HepG2 (cell line): Measurements from ENCODE around the gene ACVR1B. TPM values are rescaled to one million over a fixed set of nuclear protein-coding genes. Genes with fewer than 3 reads are reported as not detected.
A peak's percentile ranks its signal among the peaks of the same experiment; 100 is the strongest.

Experiments used
- ATAC-seq: fragments of 200-7000 bp; cut with Tn5 transposase; 3 replicates; pipeline ENCODE4 v1.9.1; 2020; ENCODE audit warnings: mild to moderate bottlenecking, moderate library complexity
- BruUV-seq: library from RNA; stranded (reverse); fragments of 400-500 nt; replicated peaks from 2 replicates; lab custom pipeline; 2021; lab: Mats Ljungman, UMichigan
- CTCF ChIA-PET: fragments of 300-600 bp; formaldehyde crosslinking; extraction: SDS; loops from one replicate; lab custom pipeline; 2021; ENCODE audit warnings: low total read pairs, inconsistent platforms, low intra/inter-chr PET ratio; lab: Yijun Ruan, JAX
- POLR2A ChIA-PET: fragments of 350-600 bp; sonication (Branson Sonifier 250); formaldehyde crosslinking; loops from one replicate; lab custom pipeline; 2020; ENCODE audit warnings: antibody characterized with exemption, inconsistent platforms; lab: Yijun Ruan, JAX
- DNase-seq: peaks from one replicate; pipeline ENCODE4 v3.0.0-alpha.2; 2015; ENCODE audit warnings: low spot score
- FAIRE-seq: peaks from 3 replicates; lab custom pipeline; 2011; peaks lifted over from hg19 to GRCh38; lab: Jason Lieb, UNC
- H2AFZ ChIP-seq: one replicate; pipeline ENCODE4 v1.6.1; 2011; ENCODE audit warnings: low read length, inconsistent platforms
- H3K27ac ChIP-seq: fragments of 300-600 bp; 3 replicates; pipeline ENCODE4 v1.8.0; 2011; ENCODE audit warnings: mixed run types, mild to moderate bottlenecking, mixed read lengths, low read length, inconsistent platforms; ENCODE audit not compliant: insufficient read depth; ENCODE audit errors: extremely low read length
- H3K27me3 ChIP-seq, 2 experiments: fragments of 200-600 bp in 1 of 2; 2 replicates in 1 of 2; 3 replicates in 1 of 2; pipeline versions ENCODE4 v1.6.0 to v1.8.0; 2011; ENCODE audit warnings: low read length in 2 of 2, mild to moderate bottlenecking in 2 of 2, moderate library complexity in 2 of 2, inconsistent platforms in 1 of 2; ENCODE audit not compliant: insufficient read depth in 2 of 2, control insufficient read depth in 1 of 2
- H3K36me3 ChIP-seq, 2 experiments: fragments of 200-600 bp in 1 of 2; replicated peaks in 1 of 2; 2 replicates in 1 of 2; 3 replicates in 1 of 2; pipeline versions ENCODE4 v1.5.1 to v1.8.0; 2011; ENCODE audit warnings: low read length in 2 of 2, inconsistent platforms in 1 of 2; ENCODE audit not compliant: insufficient read depth in 2 of 2, control insufficient read depth in 1 of 2
- H3K4me1 ChIP-seq: 2 replicates; pipeline ENCODE4 v1.5.1; 2012; ENCODE audit warnings: low read length, inconsistent platforms; ENCODE audit not compliant: insufficient read depth
- H3K4me2 ChIP-seq: 2 replicates; pipeline ENCODE4 v1.6.0; 2011; ENCODE audit warnings: low read depth, low read length, inconsistent platforms
- H3K4me3 ChIP-seq, 3 experiments: fragments of 200-600 bp in 1 of 3; sonication (generic), shearing (Covaris generic) in 1 of 3; replicated peaks in 1 of 3; 2 replicates each; pipeline ENCODE4 v1.5.1; 2011 to 2016; ENCODE audit warnings: low read length in 3 of 3, inconsistent platforms in 2 of 3, low read depth in 2 of 3, mild to moderate bottlenecking in 2 of 3, control low read depth in 1 of 3, mixed read lengths in 1 of 3; ENCODE audit not compliant: insufficient read depth in 1 of 3
- H3K79me2 ChIP-seq: one replicate; pipeline ENCODE4 v1.6.1; 2011; ENCODE audit warnings: low read length, inconsistent platforms; ENCODE audit not compliant: insufficient read depth
- H3K9ac ChIP-seq: 2 replicates; pipeline ENCODE4 v1.6.0; 2011; ENCODE audit warnings: mild to moderate bottlenecking, low read depth, low read length, inconsistent platforms; ENCODE audit not compliant: insufficient read depth
- H3K9me3 ChIP-seq: 2 replicates; pipeline ENCODE4 v1.5.1; 2012; ENCODE audit warnings: mild to moderate bottlenecking, low read length
- H4K20me1 ChIP-seq: 2 replicates; pipeline ENCODE4 v1.6.0; 2011; ENCODE audit warnings: inconsistent platforms, mild to moderate bottlenecking, low read length, moderate library complexity; ENCODE audit not compliant: insufficient read depth
- CBX1 ChIP-seq: IDR thresholded peaks from one replicate; pipeline ENCODE4 v1.6.1; 2016; ENCODE audit warnings: antibody characterized with exemption, low read depth
- FOXK2 ChIP-seq: fragments of 450-650 bp; IDR thresholded peaks from 2 replicates; pipeline ENCODE4 v1.6.1; 2016
- HDAC1 ChIP-seq: sonication (generic); formaldehyde crosslinking; IDR thresholded peaks from 2 replicates; pipeline ENCODE4 v1.5.1; 2020; ENCODE audit warnings: mild to moderate bottlenecking, missing genetic modification reagents
- KLF15 ChIP-seq: sonication (generic); formaldehyde crosslinking; IDR thresholded peaks from 2 replicates; pipeline ENCODE4 v1.8.1; 2023; ENCODE audit warnings: borderline replicate concordance, mild to moderate bottlenecking, inconsistent platforms, missing genetic modification reagents, mixed read lengths
- ZNF12 ChIP-seq: sonication (generic); formaldehyde crosslinking; IDR thresholded peaks from 2 replicates; pipeline ENCODE4 v1.5.0; 2020; ENCODE audit warnings: missing genetic modification reagents
- ZNF558 ChIP-seq: sonication (generic); formaldehyde crosslinking; IDR thresholded peaks from 2 replicates; pipeline ENCODE4 v1.9.0; 2022; ENCODE audit warnings: mild to moderate bottlenecking, missing genetic modification reagents, borderline replicate concordance
- ZNF569 ChIP-seq: sonication (generic); formaldehyde crosslinking; IDR thresholded peaks from 2 replicates; pipeline ENCODE4 v1.5.0; 2020; ENCODE audit warnings: mild to moderate bottlenecking, missing genetic modification reagents, moderate library complexity, borderline replicate concordance
- ZNF788 ChIP-seq: sonication (generic); formaldehyde crosslinking; IDR thresholded peaks from 2 replicates; pipeline ENCODE4 v1.5.0; 2020; ENCODE audit warnings: mild to moderate bottlenecking, missing genetic modification reagents, borderline replicate concordance
- WGBS: methylation state at CpG from one replicate; pipeline ENCODE4 v1.1.6; 2017; ENCODE audit warnings: low lambda C conversion rate; 5-methylcytosine and 5-hydroxymethylcytosine counted together
- in situ Hi-C: cut with HindIII; loops from 2 replicates; pipeline ENCODE4 v1.10.0; 2017; ENCODE audit warnings: low pct_unique_long_range_greater_than_20kb; ENCODE audit not compliant: extremely low pct_ligation_motif_present
- intact Hi-C: fragments of 100-400 bp; cut with micrococcal nuclease; formaldehyde crosslinking; loops from one replicate; pipeline ENCODE4 v1.10.0; 2022; ENCODE audit not compliant: unreplicated experiment
- polyA plus RNA-seq, 8 experiments: library from polyadenylated mRNA; depleted of rRNA in 3 of 8; stranded (reverse) in 7 of 8; unstranded in 1 of 8; fragments of >200 nt; fragmentation: Illumina TruSeq in 4 of 8; extraction: Trizol in 4 of 8; gene quantifications; 2 replicates each; pipeline versions ENCODE4 v1.2.1 to v1.2.3, GENCODE V29; 2011 to 2016; ENCODE audit warnings: low read depth in 4 of 8, missing spikeins in 1 of 8, mixed read lengths in 1 of 8; ENCODE audit not compliant: insufficient read depth in 1 of 8
- total RNA-seq, 5 experiments: library from RNA; depleted of rRNA; stranded (reverse); fragments of >200 nt; fragmentation: Illumina TruSeq; extraction: Trizol; gene quantifications; 2 replicates each; pipeline ENCODE4 v1.2.3, GENCODE V29; 2016; ENCODE audit warnings: low read depth in 1 of 5
- TF ChIP-seq, protein P1 (sequence below): sonication (generic); formaldehyde crosslinking; IDR thresholded peaks from 2 replicates; pipeline ENCODE4 v1.4.0; 2020; ENCODE audit warnings: missing genetic modification reagents, borderline replicate concordance

ACVR1B gene
- total and polyA plus RNA-seq, 2 of the 13 experiments (the other 11 are each of a cell fraction or from before 2014, with no cell fraction given): 8.9 to 12.1 TPM

DNA sequence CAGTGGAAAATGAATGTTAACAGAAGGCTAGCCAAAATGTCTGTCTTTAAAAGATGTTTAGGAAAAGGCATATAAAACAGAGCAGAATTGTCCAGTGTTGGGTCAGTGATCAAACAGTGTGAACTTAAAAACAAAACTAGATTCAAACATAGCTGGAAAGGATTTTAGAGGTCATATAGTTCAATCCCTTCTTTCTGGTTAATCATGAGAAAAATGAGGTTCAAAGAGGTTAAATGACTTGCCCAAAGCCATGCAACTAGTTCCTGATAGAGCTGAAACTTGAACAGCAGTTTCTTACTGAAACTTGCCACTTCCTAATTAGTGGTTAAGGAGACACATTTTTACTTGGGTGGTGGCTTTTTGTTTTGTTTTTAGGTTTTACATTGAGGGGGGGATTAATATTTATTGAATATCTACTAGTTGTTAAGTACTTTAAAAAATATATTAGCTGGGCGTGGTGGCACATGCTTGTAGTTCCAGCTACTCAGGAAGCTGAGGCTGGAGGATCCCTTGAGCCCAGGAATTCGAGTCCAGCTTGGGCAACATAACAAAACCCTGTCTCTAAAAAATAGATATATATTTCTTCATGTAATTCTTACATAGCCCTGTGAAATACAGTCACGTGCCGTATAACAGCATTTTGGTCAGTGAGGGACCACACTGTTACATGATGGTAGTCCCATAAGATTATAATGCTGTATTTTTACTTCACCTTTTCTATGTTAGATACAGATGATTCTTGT lies 20.4 kb downstream of the ACVR1B start:
- Histone ChIP-seq H3K27ac (peak overlapping the region; percentile 63), H3K9me3 (no peaks in the 10 kb centered on the region), H3K79me2 (peaks cover 63% of the 10 kb centered on the region), H3K36me3 (peaks cover 4 to 7% of the 10 kb centered on the region in 2 experiments; a peak in 3 of 5 replicates), H4K20me1 (no peaks in the 10 kb centered on the region)
- in situ Hi-C loops: no loop called here
- DNase-seq: no peak
- WGBS: 64% methylated on average over 4 of the region's 4 CpGs
- no peak for ATAC-seq
- TF ChIP-seq HDAC1 (CRISPR knock-in tag) (0 out of 2 replicates have a peak, but pooled peaks have one; percentile 17), KLF15 (CRISPR knock-in tag) (no peak), ZNF788 (no peak)
- TF ChIP-seq, all 625 proteins: peak for 1
- Histone ChIP-seq H3K4me3 (peak overlapping the region in 1 of 3 experiments; percentile 31; a peak in 1 of 6 replicates), H3K4me2 (peak overlapping the region; percentile 70), H3K27me3 (no peaks in the 10 kb centered on the region), H2AFZ (no peak overlapping the region), H3K4me1 (peaks cover 62% of the 10 kb centered on the region), H3K9ac (peak overlapping the region; percentile 28; the same call in 1 of the 2 replicates)
- intact Hi-C loops: no loop called here
- POLR2A ChIA-PET: no interaction called here
- no peak for FAIRE-seq
- no TSS peak for BruUV-seq
- CTCF ChIA-PET: interaction anchor here (0.7 kb wide), 1 partner anchor 8 kb away, joined by 3 read pairs; no protein-coding TSS in a partner anchor

DNA sequence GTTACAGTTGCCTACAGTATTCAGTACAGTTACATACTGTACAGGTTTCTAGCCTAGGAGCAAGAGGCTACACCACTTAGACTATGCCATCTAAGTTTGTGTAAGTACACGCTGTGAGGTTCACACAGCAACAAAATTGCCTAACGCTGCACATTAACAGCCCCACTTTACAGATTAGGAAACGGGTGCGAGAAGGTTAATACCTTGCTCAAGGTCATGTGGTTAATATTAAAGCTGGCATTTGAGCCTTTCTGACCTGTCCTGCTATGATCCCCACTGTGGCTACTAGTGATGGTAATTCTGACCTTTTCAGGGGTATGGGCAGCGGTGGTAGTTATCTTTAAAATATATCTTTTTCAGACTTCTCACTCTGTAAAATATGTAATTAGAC lies 20.9 kb downstream of the ACVR1B start:
- FAIRE-seq: peak; percentile 65
- TF ChIP-seq ZNF569 (no peak), ZNF12 (CRISPR knock-in tag) (no peak), CBX1 (no peak), FOXK2 (no peak), ZNF558 (CRISPR knock-in tag) (no peak)
- TF ChIP-seq, protein P1, sequence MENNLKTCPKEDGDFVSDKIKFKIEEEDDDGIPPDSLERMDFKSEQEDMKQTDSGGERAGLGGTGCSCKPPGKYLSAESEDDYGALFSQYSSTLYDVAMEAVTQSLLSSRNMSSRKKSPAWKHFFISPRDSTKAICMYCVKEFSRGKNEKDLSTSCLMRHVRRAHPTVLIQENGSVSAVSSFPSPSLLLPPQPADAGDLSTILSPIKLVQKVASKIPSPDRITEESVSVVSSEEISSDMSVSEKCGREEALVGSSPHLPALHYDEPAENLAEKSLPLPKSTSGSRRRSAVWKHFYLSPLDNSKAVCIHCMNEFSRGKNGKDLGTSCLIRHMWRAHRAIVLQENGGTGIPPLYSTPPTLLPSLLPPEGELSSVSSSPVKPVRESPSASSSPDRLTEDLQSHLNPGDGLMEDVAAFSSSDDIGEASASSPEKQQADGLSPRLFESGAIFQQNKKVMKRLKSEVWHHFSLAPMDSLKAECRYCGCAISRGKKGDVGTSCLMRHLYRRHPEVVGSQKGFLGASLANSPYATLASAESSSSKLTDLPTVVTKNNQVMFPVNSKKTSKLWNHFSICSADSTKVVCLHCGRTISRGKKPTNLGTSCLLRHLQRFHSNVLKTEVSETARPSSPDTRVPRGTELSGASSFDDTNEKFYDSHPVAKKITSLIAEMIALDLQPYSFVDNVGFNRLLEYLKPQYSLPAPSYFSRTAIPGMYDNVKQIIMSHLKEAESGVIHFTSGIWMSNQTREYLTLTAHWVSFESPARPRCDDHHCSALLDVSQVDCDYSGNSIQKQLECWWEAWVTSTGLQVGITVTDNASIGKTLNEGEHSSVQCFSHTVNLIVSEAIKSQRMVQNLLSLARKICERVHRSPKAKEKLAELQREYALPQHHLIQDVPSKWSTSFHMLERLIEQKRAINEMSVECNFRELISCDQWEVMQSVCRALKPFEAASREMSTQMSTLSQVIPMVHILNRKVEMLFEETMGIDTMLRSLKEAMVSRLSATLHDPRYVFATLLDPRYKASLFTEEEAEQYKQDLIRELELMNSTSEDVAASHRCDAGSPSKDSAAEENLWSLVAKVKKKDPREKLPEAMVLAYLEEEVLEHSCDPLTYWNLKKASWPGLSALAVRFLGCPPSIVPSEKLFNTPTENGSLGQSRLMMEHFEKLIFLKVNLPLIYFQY (CRISPR knock-in tag): no peak

More for the DNA sequence above, 20.9 kb downstream of the ACVR1B start:
- peaks cover 4 to 7% of the 10 kb centered on the region in 2 experiments; a peak in 3 of 5 replicates for H3K36me3 ChIP-seq
- H3K4me2 ChIP-seq: peak overlapping the region; percentile 70
- in situ Hi-C loops: no loop called here
- no peak overlapping the region for H2AFZ ChIP-seq
- H3K79me2 ChIP-seq: peaks cover 63% of the 10 kb centered on the region
- H4K20me1 ChIP-seq: no peaks in the 10 kb centered on the region
- H3K4me1 ChIP-seq: peaks cover 67% of the 10 kb centered on the region
- peak overlapping the region; percentile 28; the same call in 1 of the 2 replicates for H3K9ac ChIP-seq
- CTCF ChIA-PET: no interaction called here
- intact Hi-C loops: no loop called here
- H3K27ac ChIP-seq: peak overlapping the region; percentile 63
- BruUV-seq: no TSS peak
- peak overlapping the region in 1 of 3 experiments; percentile 31; a peak in 1 of 6 replicates for H3K4me3 ChIP-seq
- H3K9me3 ChIP-seq: no peaks in the 10 kb centered on the region
- POLR2A ChIA-PET: no interaction called here
- ATAC-seq: peak; percentile 32
- 10% methylated on average over 5 of the region's 5 CpGs for WGBS
- no peak for DNase-seq
- no peaks in the 10 kb centered on the region for H3K27me3 ChIP-seq
